Panc1 (cell line): ENCODE measurements around the gene OR2AJ1. TPM values are rescaled to one million over a fixed set of nuclear protein-coding genes. Genes with fewer than 3 reads are reported as not detected.

ENCODE experiments used
- ATAC-seq: fragments of 200-7000 bp; cut with Tn5 transposase; 2 replicates; pipeline ENCODE4 v1.9.1; 2020; ENCODE audit warnings: mild to moderate bottlenecking, moderate library complexity
- BruUV-seq: library from RNA; stranded (reverse); fragments of 400-500 nt; replicated peaks from 2 replicates; lab custom pipeline; 2021; lab: Mats Ljungman, UMichigan
- CTCF ChIA-PET: fragments of 300-600 bp; sonication (Branson Sonifier 250); formaldehyde crosslinking; loops from one replicate; lab custom pipeline; 2022; ENCODE audit warnings: antibody characterized with exemption; lab: Charles Lee
- POLR2A ChIA-PET: fragments of 300-600 bp; sonication (Branson Sonifier 250); formaldehyde crosslinking; loops from one replicate; lab custom pipeline; 2022; ENCODE audit warnings: antibody characterized with exemption; lab: Charles Lee
- DNase-seq: peaks from one replicate; pipeline ENCODE4 v3.0.0-alpha.2; 2010; ENCODE audit warnings: low read depth, low spot score
- H3K27ac ChIP-seq: 2 replicates; pipeline ENCODE4 v1.5.1; 2011; ENCODE audit warnings: mild to moderate bottlenecking, low read length, inconsistent platforms
- H3K27me3 ChIP-seq: fragments of 200-500 bp; sonication (Bioruptor generic); 2 replicates; pipeline ENCODE4 v1.6.0; 2014; ENCODE audit warnings: low read length, inconsistent platforms; ENCODE audit not compliant: control insufficient read depth, insufficient read depth
- H3K36me3 ChIP-seq: fragments of 200-500 bp; sonication (Bioruptor generic); 2 replicates; pipeline ENCODE4 v1.5.1; 2014; ENCODE audit warnings: inconsistent platforms, mild to moderate bottlenecking, low read length, moderate library complexity; ENCODE audit not compliant: control insufficient read depth, insufficient read depth
- H3K4me1 ChIP-seq: 2 replicates; pipeline ENCODE4 v1.5.1; 2011; ENCODE audit warnings: inconsistent platforms, mild to moderate bottlenecking, low read length, moderate library complexity; ENCODE audit not compliant: control insufficient read depth, insufficient read depth
- H3K4me3 ChIP-seq, 2 experiments: 2 replicates each; pipeline ENCODE4 v1.5.1; 2011 to 2012; ENCODE audit warnings: low read depth in 2 of 2, low read length in 2 of 2, mild to moderate bottlenecking in 2 of 2, inconsistent platforms in 1 of 2, moderate library complexity in 1 of 2
- H3K9me3 ChIP-seq: fragments of 200-500 bp; sonication (Bioruptor generic); 2 replicates; pipeline ENCODE4 v1.5.1; 2014; ENCODE audit warnings: low read depth, mild to moderate bottlenecking, inconsistent platforms, low read length, moderate library complexity; ENCODE audit not compliant: control insufficient read depth, insufficient read depth
- POLR2AphosphoS5 ChIP-seq: IDR thresholded peaks from 2 replicates; pipeline ENCODE4 v1.6.1; 2012; ENCODE audit warnings: mild to moderate bottlenecking, low read depth, low read length, moderate library complexity
- REST ChIP-seq, 2 experiments: IDR thresholded peaks; 2 replicates each; pipeline ENCODE4 v1.6.1; 2011 to 2012; ENCODE audit warnings: low read depth in 2 of 2, control low read depth in 1 of 2, low read length in 1 of 2, mild to moderate bottlenecking in 1 of 2, moderate library complexity in 1 of 2; ENCODE audit not compliant: insufficient read depth in 1 of 2
- SIN3A ChIP-seq: IDR thresholded peaks from 2 replicates; pipeline ENCODE4 v1.6.1; 2012; ENCODE audit warnings: low read depth, mild to moderate bottlenecking, low read length, moderate library complexity, borderline replicate concordance; ENCODE audit not compliant: insufficient read depth
- TCF7L2 ChIP-seq: IDR thresholded peaks from 2 replicates; pipeline ENCODE4 v1.6.1; 2011; ENCODE audit warnings: mild to moderate bottlenecking, low read depth, low read length, inconsistent platforms
- in situ Hi-C: cut with HindIII; loops from 2 replicates; pipeline ENCODE4 v1.10.0; 2016; ENCODE audit warnings: low sequenced_read_pairs, low pct_unique_long_range_greater_than_20kb
- intact Hi-C: fragments of 100-400 bp; cut with micrococcal nuclease; formaldehyde crosslinking; loops from one replicate; pipeline ENCODE4 v1.10.0; 2022; ENCODE audit not compliant: unreplicated experiment
- total RNA-seq: library from RNA; stranded (reverse); gene quantifications from one replicate; pipeline ENCODE4 v1.2.1, GENCODE V29; 2021; ENCODE audit not compliant: unreplicated experiment
- TF ChIP-seq, protein P1 (sequence below): fragments of 450-650 bp; IDR thresholded peaks from 2 replicates; pipeline ENCODE4 v1.5.1; 2017; ENCODE audit warnings: mild to moderate bottlenecking

OR2AJ1 gene
- total RNA-seq, 1 experiment from 2014 or later, result not detected

- ChIA-PET POLR2A (no interaction called here), CTCF (no interaction called here)
- no peak for ATAC-seq
- DNase-seq, result no peak
- no TSS peak for BruUV-seq
- Histone ChIP-seq H3K9me3 (no peaks in the 10 kb centered on the region), H3K36me3 (no peaks in the 10 kb centered on the region), H3K4me1 (no peaks in the 10 kb centered on the region), H3K27ac (no peak overlapping the region), H3K27me3 (no peaks in the 10 kb centered on the region), H3K4me3 (no peak overlapping the region)
- intact Hi-C loops (no loop called here), in situ Hi-C loops (no loop called here)
- no peak for TF ChIP-seq POLR2AphosphoS5
- no peak for TF ChIP-seq TCF7L2
- TF ChIP-seq, protein P1, sequence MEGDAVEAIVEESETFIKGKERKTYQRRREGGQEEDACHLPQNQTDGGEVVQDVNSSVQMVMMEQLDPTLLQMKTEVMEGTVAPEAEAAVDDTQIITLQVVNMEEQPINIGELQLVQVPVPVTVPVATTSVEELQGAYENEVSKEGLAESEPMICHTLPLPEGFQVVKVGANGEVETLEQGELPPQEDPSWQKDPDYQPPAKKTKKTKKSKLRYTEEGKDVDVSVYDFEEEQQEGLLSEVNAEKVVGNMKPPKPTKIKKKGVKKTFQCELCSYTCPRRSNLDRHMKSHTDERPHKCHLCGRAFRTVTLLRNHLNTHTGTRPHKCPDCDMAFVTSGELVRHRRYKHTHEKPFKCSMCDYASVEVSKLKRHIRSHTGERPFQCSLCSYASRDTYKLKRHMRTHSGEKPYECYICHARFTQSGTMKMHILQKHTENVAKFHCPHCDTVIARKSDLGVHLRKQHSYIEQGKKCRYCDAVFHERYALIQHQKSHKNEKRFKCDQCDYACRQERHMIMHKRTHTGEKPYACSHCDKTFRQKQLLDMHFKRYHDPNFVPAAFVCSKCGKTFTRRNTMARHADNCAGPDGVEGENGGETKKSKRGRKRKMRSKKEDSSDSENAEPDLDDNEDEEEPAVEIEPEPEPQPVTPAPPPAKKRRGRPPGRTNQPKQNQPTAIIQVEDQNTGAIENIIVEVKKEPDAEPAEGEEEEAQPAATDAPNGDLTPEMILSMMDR, result no peak
- TF ChIP-seq REST (IDR thresholded peaks at IDR 0.05; ENCODE audit: insufficient read depth in 1 of 2, low read depth in 2 of 2, low read length in 1 of 2), result no peak
- no peak for TF ChIP-seq SIN3A
These were observed 39.8 kb upstream of the OR2AJ1 start for GRCh38 chr1:247884797-247885413.

DNA sequence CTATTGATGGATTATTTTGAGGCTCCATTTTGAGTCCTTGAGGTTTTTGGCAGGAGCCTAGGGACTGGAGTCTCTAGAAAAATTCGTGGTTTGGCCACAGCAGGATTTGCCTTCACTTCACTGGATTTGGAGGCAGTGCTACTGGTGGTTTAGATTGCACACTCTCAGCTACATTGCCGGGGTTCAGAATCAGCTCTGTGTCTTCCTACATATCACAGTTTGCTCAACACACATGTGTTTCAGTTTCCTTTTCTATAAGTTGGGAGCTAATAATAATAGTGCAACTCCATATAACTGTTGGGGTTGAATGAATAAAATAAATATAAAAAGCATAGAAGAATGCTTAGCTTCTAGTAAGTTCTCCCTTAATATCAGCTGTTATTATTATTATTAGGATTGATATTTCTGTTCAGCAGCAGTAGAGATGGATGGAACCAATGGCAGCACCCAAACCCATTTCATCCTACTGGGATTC lies 29.5 kb upstream of the OR2AJ1 start, which contains the start of gene OR2W3:
OR2W3 (plus strand) TSS at position 425 of the 475 bp plus-strand sequence; CDS start at position 425, 0 bp downstream.
- intact Hi-C loops (no loop called here), in situ Hi-C loops (no loop called here)
- ChIA-PET POLR2A (no interaction called here), CTCF (no interaction called here)
- no peak within 1 kb of the TSS for H3K27ac ChIP-seq
- no peaks in the 10 kb centered on the region for H3K36me3 ChIP-seq
- DNase-seq (no peak), ATAC-seq (no peak)
- H3K4me3 ChIP-seq, result no peak within 1 kb of the TSS
- no TSS peak for BruUV-seq
- TF ChIP-seq REST (IDR thresholded peaks at IDR 0.05; ENCODE audit: insufficient read depth in 1 of 2, low read depth in 2 of 2, low read length in 1 of 2) (no peak), POLR2AphosphoS5 (no peak), TCF7L2 (no peak), SIN3A (no peak)
- TF ChIP-seq, protein P1, result no peak
- H3K27me3 ChIP-seq, result no peaks in the 10 kb centered on the region
- H3K9me3 ChIP-seq, result no peaks in the 10 kb centered on the region
- H3K4me1 ChIP-seq, result no peaks in the 10 kb centered on the region
